ENCODE measurements around the gene DTNBP1. TPM values are rescaled to one million over a fixed set of nuclear protein-coding genes. Genes with fewer than 3 reads are reported as not detected.

The DTNBP1 gene
- total RNA-seq, 4 donors from 2014 or later = 12.8 to 58.6 (median 26.2) TPM

DNA sequence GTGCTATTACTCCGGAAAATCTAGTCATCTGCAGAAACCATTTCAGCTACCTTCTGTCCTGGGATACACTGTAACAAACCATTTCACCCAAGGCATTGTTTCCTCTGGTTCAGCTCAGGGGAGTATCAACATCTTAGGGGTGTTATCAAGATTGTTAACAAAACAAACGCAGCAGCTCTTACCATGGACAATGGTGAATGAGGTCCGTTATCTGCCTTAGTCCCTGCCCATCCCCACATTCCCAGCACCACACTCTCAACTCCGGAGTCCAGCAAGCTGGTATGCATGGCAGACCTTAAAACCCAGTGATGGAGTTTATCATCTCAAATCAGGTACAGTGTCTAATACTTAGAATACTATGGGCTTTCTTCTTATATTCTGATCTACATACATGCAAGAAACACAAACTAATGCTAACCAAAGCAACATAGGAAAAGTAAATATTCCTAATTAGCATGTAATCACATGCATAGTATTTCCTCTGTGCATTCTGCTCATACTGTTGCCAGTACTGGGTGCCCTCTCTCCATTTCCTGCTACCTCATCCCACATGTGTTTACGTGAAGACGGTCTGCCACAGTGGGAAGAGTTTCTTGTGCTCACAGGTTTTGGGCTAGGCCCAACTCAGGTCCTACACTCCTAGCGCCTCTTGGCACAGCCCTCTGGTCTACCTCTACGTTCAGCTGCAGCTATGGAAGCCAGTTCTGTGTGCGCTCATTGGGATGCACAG is 123.9 kb downstream of the DTNBP1 start:
- no peak for DNase-seq
- Histone ChIP-seq H3K27me3 (no peaks in the 10 kb centered on the region), H3K36me3 (no peaks in the 10 kb centered on the region), H3K27ac (no peak overlapping the region), H3K9me3 (no peaks in the 10 kb centered on the region), H3K4me1 (no peaks in the 10 kb centered on the region), H3K4me3 (no peak overlapping the region)
- no peak for TF ChIP-seq POLR2A (IDR thresholded peaks at IDR 0.05)
- TF ChIP-seq, protein P1, sequence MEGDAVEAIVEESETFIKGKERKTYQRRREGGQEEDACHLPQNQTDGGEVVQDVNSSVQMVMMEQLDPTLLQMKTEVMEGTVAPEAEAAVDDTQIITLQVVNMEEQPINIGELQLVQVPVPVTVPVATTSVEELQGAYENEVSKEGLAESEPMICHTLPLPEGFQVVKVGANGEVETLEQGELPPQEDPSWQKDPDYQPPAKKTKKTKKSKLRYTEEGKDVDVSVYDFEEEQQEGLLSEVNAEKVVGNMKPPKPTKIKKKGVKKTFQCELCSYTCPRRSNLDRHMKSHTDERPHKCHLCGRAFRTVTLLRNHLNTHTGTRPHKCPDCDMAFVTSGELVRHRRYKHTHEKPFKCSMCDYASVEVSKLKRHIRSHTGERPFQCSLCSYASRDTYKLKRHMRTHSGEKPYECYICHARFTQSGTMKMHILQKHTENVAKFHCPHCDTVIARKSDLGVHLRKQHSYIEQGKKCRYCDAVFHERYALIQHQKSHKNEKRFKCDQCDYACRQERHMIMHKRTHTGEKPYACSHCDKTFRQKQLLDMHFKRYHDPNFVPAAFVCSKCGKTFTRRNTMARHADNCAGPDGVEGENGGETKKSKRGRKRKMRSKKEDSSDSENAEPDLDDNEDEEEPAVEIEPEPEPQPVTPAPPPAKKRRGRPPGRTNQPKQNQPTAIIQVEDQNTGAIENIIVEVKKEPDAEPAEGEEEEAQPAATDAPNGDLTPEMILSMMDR (IDR thresholded peaks at IDR 0.05) = no peak

GRCh38 chr6:15538106-15538505 is 124.7 kb downstream of the DTNBP1 start:
- no peak for DNase-seq
- TF ChIP-seq, protein P1 (IDR thresholded peaks at IDR 0.05) = no peak
- TF ChIP-seq POLR2A (IDR thresholded peaks at IDR 0.05) = no peak
- no peaks in the 10 kb centered on the region for H3K27me3 ChIP-seq
- H3K36me3 ChIP-seq = peaks cover 0 to 2% (median 0%) of the 10 kb centered on the region in 3 donors
- H3K27ac ChIP-seq = no peak overlapping the region
- H3K4me3 ChIP-seq = no peak overlapping the region
- no peaks in the 10 kb centered on the region for H3K9me3 ChIP-seq
- H3K4me1 ChIP-seq = no peaks in the 10 kb centered on the region

DNA sequence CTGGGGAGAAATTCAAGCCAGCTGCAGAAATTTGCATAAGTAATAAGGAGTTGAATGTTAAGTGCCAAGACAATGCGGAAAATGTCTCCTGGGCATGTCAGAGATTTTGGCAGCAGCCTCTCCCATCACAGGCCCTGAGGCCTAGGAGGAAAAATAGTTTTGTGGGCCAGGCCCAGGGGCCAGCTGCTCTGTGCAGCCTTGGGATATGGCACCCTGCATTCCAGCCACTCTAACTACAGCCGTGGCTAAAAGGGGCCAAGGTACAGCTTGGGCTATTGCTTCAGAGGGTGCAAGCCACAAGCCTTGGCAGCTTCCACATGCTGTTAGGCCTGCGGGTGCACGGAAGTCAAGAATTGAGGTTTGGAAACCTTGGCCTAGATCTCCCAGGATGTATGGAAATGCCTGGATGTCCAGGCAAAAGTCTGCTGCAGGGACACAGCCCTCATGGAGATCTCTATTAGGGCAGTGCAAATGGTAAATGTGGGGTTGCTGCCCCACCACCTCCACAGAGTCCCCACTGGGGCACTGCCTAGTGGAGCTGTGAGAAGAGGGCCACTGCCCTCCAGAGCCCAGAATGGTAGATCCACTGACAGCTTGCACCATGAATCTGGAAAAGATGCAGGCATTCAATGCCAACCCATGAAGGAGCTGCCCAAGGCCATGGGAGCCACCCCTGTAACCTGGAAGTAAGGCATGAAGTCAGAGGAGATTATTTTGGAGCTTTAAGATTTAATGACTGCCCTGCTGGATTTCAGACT is 126.5 kb downstream of the DTNBP1 start:
- Histone ChIP-seq H3K4me3 (no peak overlapping the region), H3K27me3 (no peaks in the 10 kb centered on the region), H3K36me3 (peaks cover 0 to 19% (median 0%) of the 10 kb centered on the region in 3 donors), H3K27ac (peak overlapping the region in 2 of 4 donors; percentile 22 to 27), H3K4me1 (no peaks in the 10 kb centered on the region), H3K9me3 (no peaks in the 10 kb centered on the region)
- no peak for DNase-seq
- TF ChIP-seq, protein P1 (IDR thresholded peaks at IDR 0.05) = no peak
- TF ChIP-seq POLR2A (IDR thresholded peaks at IDR 0.05) = no peak

DNA sequence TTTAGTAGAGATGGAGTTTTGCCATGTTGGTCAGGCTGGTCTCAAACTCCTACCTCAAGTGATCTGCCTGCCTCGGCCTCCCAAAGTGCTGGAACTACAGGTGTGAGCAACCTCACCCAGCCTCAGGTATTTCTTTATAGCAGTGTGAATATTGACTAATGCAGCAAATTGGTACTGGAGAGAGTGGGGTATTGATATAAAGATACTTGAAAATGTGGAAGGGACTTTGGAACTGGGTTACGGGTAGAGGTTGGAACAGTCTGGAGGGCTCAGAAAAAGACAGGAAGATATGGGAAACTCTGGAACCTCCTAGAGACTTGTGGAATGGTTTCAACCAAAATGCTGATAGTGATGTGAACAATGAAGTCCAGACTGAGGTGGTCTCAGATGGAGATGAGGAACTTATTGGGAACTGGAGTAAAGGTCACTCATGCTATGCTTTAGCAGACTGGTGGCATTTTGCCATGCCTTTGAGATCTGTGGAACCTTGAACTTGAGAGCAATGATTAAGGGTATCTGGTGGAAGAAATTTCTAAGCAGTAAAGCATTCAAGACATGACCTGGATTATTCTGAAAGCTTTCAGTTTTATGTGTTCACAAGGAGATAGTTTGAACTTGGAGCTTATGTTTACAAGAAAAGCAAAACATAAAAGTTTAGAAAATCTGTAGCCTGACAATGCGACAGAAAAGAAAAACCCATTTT is 127.2 kb downstream of the DTNBP1 start:
- no peaks in the 10 kb centered on the region for H3K4me1 ChIP-seq
- DNase-seq = no peak
- H3K27me3 ChIP-seq = no peaks in the 10 kb centered on the region
- H3K36me3 ChIP-seq = peaks cover 0 to 19% (median 0%) of the 10 kb centered on the region in 3 donors
- H3K4me3 ChIP-seq = no peak overlapping the region
- no peaks in the 10 kb centered on the region for H3K9me3 ChIP-seq
- peak overlapping the region in 2 of 4 donors; percentile 22 to 36 for H3K27ac ChIP-seq
- TF ChIP-seq, protein P1 (IDR thresholded peaks at IDR 0.05) = no peak

GRCh38 chr6:15534974-15535373 is 127.9 kb downstream of the DTNBP1 start:
- no peaks in the 10 kb centered on the region for H3K27me3 ChIP-seq
- H3K36me3 ChIP-seq = peaks cover 0 to 19% (median 0%) of the 10 kb centered on the region in 3 donors
- H3K27ac ChIP-seq = peak overlapping the region in 2 of 4 donors; percentile 22 to 36
- no peak for DNase-seq
- no peaks in the 10 kb centered on the region for H3K9me3 ChIP-seq
- no peak overlapping the region for H3K4me3 ChIP-seq
- no peak for TF ChIP-seq POLR2A (IDR thresholded peaks at IDR 0.05)
- TF ChIP-seq, protein P1 (IDR thresholded peaks at IDR 0.05) = no peak
- H3K4me1 ChIP-seq = no peaks in the 10 kb centered on the region

All from Peyer's patch (tissue), 4 donors.